Fibroblast of villous mesenchyme (primary cell): ENCODE data around the gene MYO15A. TPM values are rescaled to one million over a fixed set of nuclear protein-coding genes. Genes with fewer than 3 reads are reported as not detected.

Experiments
- DNase-seq: peaks from one replicate; pipeline ENCODE4 v3.0.0-alpha.2; 2010; ENCODE audit warnings: low read depth
- H3K4me3 ChIP-seq: 2 replicates; pipeline ENCODE4 v1.5.1; 2011; ENCODE audit warnings: low read depth, mild to moderate bottlenecking, low read length
- total RNA-seq: library from RNA; depleted of rRNA; stranded (reverse); fragments of >200 nt; gene quantifications from 2 replicates; pipeline ENCODE4 v1.2.3, GENCODE V29; 2012
- TF ChIP-seq, protein P1 (sequence below): IDR thresholded peaks from 2 replicates; pipeline ENCODE4 v1.5.1; 2012; ENCODE audit warnings: low read depth, mild to moderate bottlenecking, low read length; ENCODE audit not compliant: insufficient read depth

Gene MYO15A
- total RNA-seq, 1 donor: 0.43 TPM

DNA sequence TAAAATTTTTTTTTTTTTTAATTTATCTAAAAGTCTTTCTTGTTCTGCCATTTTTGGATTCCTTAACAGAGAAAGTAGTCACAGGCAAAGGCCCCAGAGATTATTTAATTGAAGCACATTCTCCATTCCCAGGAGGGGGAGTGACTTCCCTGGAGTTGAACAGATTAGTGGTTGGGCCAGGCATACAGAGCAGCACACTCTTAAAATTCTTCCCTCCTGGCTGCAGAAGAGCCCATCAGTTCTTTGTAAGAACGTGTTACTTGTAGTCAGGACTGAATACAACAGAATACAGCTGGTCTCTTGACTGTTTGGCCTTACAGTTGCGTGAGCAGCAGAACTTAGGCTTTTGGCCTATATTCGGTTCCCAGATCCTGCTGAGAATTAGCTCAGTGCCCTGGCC is 76.8 kb downstream of the MYO15A start:
- DNase-seq: peak; percentile 58
- TF ChIP-seq, protein P1, sequence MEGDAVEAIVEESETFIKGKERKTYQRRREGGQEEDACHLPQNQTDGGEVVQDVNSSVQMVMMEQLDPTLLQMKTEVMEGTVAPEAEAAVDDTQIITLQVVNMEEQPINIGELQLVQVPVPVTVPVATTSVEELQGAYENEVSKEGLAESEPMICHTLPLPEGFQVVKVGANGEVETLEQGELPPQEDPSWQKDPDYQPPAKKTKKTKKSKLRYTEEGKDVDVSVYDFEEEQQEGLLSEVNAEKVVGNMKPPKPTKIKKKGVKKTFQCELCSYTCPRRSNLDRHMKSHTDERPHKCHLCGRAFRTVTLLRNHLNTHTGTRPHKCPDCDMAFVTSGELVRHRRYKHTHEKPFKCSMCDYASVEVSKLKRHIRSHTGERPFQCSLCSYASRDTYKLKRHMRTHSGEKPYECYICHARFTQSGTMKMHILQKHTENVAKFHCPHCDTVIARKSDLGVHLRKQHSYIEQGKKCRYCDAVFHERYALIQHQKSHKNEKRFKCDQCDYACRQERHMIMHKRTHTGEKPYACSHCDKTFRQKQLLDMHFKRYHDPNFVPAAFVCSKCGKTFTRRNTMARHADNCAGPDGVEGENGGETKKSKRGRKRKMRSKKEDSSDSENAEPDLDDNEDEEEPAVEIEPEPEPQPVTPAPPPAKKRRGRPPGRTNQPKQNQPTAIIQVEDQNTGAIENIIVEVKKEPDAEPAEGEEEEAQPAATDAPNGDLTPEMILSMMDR: no peak
- H3K4me3 ChIP-seq: peak overlapping the region; percentile 81

DNA sequence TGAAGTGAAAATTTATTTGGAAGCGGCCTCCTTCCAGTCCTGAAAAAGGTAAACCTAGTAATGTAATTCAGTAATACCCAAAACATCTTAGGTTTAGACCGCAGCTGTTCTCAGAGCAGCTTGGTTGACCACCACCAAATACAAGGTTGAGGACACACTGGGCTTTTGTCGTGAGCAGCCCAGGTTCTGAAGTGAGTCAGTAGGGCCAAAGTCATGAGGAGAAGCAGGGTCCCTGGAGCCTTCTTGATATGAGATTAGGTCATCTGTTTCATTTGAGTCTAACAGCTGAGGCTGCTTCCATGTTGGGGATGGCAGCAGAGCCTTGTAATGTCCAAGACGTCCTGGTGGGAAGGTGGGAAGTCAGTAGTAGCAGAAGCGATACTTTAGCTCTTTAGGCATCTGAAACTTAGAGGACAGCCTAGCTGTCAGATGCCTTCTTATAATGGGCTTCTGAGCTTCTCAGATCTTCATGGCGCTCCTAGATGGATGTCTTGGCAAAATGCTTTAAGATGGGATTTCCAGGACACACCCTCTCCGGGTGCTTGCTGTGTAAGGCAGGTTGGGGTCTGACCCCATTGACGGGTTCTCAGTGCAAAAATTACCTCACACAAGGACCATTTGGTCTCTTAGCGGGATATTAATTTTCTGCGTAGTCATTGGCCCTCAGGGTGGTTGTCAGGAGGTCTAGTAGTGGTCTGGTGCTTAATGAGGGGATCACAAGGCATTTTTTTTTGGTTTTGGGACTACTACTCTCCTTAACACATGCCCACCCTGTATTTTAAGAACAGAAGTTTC is 77.5 kb downstream of the MYO15A start:
- H3K4me3 ChIP-seq: peak overlapping the region; percentile 81
- DNase-seq: peak; percentile 31
- TF ChIP-seq, protein P1: no peak

DNA sequence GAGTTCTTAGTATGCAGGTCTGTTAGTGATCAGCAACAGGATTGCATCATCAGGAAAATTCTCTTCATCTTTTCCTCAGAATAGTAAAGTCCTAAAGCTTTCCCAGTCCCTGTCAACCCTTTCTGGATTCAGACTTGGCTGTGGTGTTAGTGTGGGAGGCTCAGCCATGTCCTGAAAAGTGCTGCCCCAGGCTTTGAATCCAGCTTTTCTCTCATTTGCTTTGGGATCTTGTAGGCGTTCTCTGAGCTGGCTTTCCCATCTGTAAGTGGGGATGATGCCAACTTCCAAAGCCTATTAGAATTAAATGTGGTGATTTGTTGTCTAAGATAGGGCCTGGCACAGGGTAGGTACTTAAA is 78.0 kb downstream of the MYO15A start:
- DNase-seq: peak; percentile 74
- peak overlapping the region; percentile 81 for H3K4me3 ChIP-seq
- TF ChIP-seq, protein P1: no peak

DNA sequence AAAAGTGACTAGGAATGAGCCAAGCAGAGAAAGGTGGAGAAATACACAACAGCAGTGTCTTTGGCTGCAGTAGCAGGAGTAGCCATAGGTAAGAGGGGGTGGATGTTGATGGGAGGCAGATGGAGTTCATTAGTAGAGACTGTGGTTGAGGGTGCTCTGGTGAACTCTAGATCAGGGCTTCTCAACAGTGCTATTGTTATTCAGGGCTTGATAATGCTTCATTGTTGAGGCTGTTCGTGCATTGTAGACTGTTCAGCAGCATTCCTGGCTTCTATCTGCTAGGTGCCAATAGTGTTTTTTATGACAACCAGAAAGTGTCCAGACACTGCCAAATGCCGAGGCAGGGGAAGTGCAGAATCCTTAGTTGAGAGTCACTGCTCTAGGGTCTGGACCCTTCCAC is 78.7 kb downstream of the MYO15A start:
- TF ChIP-seq, protein P1: no peak
- DNase-seq: peak; percentile 12
- H3K4me3 ChIP-seq: peak overlapping the region; percentile 81

DNA sequence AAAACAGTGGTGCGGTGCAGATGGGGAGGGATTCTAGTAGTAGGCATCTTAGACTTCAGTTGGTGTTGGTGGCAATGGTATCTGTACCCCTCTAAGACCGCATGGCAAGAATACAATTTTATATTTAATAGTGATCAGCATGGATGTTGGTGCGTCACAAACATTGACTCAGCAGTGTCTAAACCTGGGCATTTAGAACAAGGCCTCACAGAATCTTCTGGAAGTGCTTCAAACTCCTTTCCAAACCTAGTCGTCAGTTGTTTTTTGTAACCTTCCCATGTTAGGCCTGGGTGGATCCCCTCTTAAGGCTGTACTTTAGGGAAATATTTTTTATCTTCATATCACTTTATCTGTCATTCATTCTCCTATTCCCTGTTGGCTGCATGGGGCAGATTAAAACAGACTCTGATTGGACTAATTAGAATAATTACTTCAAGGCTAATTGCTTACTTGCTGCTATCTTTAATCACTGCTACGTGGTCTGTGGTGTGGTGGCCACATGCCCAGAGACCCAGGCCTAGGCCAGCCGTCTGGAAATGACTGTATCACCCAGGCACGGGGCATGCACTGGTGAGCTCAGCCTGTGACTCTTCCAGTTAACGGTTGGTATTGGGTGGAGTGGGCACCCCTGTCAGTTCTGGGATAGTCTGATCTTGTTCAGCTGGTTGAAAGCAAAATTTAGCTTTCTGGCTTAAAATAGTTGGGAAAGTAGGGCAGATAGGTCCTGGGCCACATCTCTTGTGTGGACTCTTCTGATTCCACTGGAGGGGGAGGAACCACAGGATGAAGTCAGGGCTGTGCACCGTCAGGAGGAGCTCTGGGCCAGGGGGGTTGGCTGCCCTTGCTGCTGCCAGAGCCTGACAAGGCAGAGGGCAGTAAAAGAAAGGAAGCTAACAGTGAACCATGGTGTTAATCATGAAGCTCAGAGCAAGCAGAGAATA is 79.5 kb downstream of the MYO15A start:
- TF ChIP-seq, protein P1: no peak
- DNase-seq: peak; percentile 57
- peak overlapping the region; percentile 81 for H3K4me3 ChIP-seq

DNA sequence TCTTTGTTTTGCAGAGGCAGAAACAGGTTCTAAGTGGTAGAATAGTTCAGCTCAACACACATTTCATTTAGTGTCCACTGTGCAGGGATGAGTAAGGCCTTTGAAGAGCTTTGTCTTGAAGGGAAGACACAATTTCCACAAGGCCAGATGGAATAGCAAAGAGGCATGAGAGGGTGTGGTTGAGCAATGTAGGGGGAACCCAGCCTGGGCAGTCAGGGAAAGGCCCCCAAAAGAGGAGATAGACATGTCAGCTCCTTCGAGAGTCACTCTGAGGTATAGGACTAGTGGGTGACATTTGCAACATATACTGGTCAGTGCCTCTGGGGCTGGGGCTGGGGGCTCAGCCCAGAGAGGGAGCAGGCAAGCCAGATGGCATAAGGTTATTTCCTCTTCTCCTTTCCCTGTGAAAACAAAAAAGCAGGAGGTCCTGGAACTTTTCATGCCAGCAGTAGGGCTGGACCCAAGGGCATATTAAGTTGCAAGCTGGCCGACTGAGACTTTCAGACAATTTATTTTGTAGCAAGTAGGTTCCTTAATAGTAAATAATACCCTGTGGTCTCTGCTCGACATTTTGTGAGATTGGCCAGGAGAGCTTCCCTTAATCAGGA is 82.2 kb downstream of the MYO15A start:
- TF ChIP-seq, protein P1: no peak
- H3K4me3 ChIP-seq: no peak overlapping the region
- peak; percentile 12 for DNase-seq
